Thyroid gland (tissue), 4 donors: ENCODE results near the gene SYNDIG1L.

Source experiments
- CTCF ChIP-seq, 6 experiments: fragments of 200-600 bp in 3 of 6; fragments of 450-650 bp in 3 of 6; sonication (generic) in 3 of 6; IDR thresholded peaks; one replicate each; pipeline ENCODE4 v1.5.1; 2016 to 2019; ENCODE audit warnings: antibody characterized with exemption in 6 of 6, mild to moderate bottlenecking in 2 of 6, inconsistent platforms in 1 of 6, moderate library complexity in 1 of 6
- POLR2A ChIP-seq, 2 donors: fragments of 450-650 bp; IDR thresholded peaks; one replicate each; pipeline ENCODE4 v1.6.1; 2017; ENCODE audit warnings: antibody characterized with exemption in 2 of 2, mild to moderate bottlenecking in 2 of 2, moderate library complexity in 1 of 2

GRCh38 chr14:74434294-74434693, 8.3 kb upstream of the SYNDIG1L start:
- TF ChIP-seq CTCF (IDR thresholded peaks at IDR 0.05) (no peak), POLR2A (IDR thresholded peaks at IDR 0.05) (no peak)
